GM10266 (cell line): ENCODE measurements around the gene TOR1AIP1.
A peak's percentile ranks its signal among the peaks of the same experiment; 100 is the strongest.

Experiments used
- DNase-seq: peaks from one replicate; pipeline ENCODE4 v3.0.0; 2012; ENCODE audit errors: extremely low spot score
- CTCF ChIP-seq: IDR thresholded peaks from 2 replicates; pipeline ENCODE4 v1.5.1; 2012; ENCODE audit warnings: mild to moderate bottlenecking, low read depth; ENCODE audit not compliant: control insufficient read depth, insufficient read depth; ENCODE audit errors: missing control alignments

The TOR1AIP1 gene

DNA sequence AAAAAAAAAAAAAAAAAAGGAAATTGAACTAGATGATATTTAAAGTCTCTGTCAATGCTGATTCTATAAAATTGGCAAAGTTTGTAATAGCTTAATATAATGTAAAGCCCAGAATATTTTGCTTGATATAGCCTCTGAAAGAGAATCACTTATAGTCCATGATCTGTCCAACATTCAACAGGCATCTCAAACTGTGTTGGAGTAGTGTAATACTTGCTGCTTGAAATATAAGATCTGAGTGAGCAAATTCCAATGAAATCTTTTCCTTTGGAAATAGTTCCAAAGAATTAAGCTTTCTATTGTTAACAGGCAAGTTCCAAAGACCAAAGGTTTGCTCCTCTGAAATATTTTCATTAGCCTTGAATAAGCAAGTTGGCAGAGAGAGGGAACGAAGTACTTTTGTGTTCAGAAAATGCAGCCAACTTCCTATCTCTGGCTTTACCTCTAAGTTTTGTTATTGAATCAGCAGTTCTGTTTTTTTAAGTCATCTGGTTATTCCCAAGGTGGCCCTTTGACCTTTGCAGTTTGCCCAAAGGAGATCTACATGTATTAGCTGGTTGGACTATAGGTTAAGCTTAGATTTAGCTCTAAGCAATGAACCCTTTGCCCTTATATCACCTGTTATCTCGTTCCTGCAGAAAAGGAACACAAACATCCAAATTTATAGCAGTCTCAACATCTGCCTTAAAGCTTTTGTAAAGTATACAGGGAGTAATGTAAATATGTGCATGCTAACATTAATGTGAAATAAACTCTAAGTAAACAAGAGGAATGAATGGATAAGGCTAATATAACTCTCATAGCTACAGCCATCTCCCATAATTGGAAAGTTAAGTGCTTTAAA lies 48.1 kb downstream of the TOR1AIP1 start:
- no peak for TF ChIP-seq CTCF
- no peak for DNase-seq

- no peak for TF ChIP-seq CTCF
- no peak for DNase-seq
Observed at GRCh38 chr1:179930867-179931266, 48.8 kb downstream of the TOR1AIP1 start.

DNA sequence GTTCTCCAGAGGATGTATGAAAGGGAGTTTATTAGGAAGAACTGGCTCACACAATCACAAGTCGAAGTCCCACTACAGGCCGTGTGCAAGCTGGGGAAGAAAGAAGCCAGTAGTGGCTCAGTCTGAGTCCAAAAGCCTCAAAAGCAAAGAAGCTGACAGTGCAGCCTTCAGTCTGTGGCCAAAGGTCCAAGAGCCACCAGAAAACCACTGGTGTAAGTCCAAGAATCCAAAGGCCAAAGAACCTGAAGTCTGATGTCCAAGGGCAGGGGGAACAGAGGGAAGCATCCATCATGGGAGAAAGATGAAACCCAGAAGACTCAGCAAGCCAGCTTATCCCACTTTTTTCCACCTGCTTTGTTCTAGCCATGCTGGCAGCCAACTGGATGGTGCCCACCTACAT lies 51.1 kb downstream of the TOR1AIP1 start:
- no peak for TF ChIP-seq CTCF
- DNase-seq: no peak

DNA sequence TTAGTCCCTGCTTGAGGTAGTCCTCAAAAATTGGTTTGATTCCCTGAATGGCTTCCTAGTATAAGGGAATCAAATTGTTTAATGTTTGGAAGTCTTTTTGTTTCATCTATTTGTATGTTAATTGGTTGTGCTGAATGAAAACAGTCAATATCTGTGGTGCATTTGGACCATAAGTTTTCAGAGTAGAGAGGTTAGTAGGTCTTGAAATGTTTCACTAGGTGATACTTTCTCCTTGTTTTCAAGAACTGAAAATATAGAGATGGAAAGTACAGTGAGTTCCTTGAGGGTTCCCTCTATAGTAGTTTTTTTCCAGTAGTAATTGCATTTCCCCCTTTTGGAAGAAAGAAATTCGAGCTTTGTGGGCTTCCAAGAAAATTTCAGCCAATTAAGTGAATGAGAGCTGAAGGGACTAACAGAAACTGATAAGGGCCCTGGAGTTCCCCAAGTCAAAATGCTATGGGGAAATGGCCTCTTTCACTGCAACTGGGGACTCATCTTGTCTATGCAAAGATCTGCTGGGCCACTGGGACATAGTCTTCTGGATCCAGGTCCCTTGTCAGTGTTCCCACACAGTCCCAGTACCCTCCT lies 53.9 kb downstream of the TOR1AIP1 start:
- TF ChIP-seq CTCF: no peak
- peak; percentile 28 for DNase-seq

DNA sequence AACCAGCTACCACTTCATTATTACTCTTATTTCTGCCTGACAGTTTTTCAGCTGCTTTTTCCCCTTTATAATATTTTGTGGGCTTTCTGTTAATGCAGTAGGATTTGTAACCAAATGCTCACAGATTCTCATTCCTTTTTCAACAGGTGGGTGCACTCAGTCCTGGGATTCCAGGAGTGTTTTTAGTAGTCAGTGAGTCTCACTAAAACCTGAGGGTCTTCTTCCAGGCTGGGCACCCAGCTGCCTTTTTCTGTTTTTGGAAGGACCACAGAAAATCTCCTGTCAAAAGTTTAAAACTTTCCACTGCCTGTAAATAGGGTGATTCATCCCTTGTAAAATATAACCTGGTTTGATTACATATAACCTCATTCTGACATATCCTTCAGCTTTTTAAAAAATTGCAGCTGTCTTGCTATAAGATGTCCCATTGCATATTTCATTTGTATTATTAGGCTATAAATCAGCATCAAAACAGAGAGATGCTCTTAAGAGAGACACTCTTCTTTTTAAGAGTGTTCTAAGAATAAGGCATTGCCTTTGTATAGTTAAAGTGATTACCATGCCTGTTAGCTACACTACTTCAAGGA lies 55.7 kb downstream of the TOR1AIP1 start:
- DNase-seq: no peak
- TF ChIP-seq CTCF: no peak

GRCh38 chr1:179938752-179939151 lies 56.7 kb downstream of the TOR1AIP1 start:
- no peak for TF ChIP-seq CTCF
- no peak for DNase-seq

GRCh38 chr1:179939941-179940340 lies 57.9 kb downstream of the TOR1AIP1 start:
- no peak for DNase-seq

More at GRCh38 chr1:179939941-179940340, 57.9 kb downstream of the TOR1AIP1 start:
- no peak for TF ChIP-seq CTCF
